ENCODE results near the gene PRKCE. TPM values are rescaled to one million over a fixed set of nuclear protein-coding genes. Genes with fewer than 3 reads are reported as not detected.

PRKCE gene
- total RNA-seq, 2 donors from 2014 or later: 21.7 to 26.9 TPM

- DNase-seq (ENCODE audit: low spot score): no peak
- intact Hi-C loops (cut with DNase I): loop anchor here in 1 of 2 donors (5.0 kb wide), 1 partner anchor 119 kb away; no protein-coding TSS in a partner anchor
Measured at GRCh38 chr2:45653122-45653913, 1.8 kb downstream of the PRKCE start.

GRCh38 chr2:45654250-45654649 lies 2.8 kb downstream of the PRKCE start:
- DNase-seq (ENCODE audit: low spot score): no peak
- intact Hi-C loops (cut with DNase I): loop anchor here in 1 of 2 donors (5.0 kb wide), 1 partner anchor 118 kb away; no protein-coding TSS in a partner anchor

DNA sequence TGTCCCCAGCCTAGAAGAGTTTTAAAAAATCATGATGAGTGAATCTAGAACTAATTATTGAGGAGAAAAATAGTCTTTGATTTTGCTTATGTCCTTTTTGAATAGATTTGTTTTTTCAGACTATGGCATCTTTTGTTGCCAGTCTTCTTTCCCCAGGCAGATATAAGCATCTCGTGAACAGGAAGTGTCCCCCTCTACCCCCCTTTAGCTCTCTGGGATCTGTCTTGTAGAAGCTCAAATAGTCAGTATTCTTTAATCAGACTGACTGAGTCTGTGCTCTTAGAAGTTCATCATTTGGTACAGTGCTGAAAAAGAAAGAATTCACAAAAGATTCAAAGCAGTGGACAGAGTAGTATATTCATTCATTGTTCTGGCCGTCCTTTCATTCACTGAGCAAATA lies 10.4 kb downstream of the PRKCE start:
- intact Hi-C loops (cut with DNase I): no loop called here

GRCh38 chr2:45664635-45665261 lies 13.3 kb downstream of the PRKCE start:
- intact Hi-C loops (cut with DNase I): no loop called here
- DNase-seq (ENCODE audit: low spot score): no peak

More for the DNA sequence above, 10.4 kb downstream of the PRKCE start:
- no peak for DNase-seq (ENCODE audit: low spot score)

- intact Hi-C loops (cut with DNase I): no loop called here
- DNase-seq (ENCODE audit: low spot score): no peak
Measured at GRCh38 chr2:45668509-45668908, 17.0 kb downstream of the PRKCE start.

GRCh38 chr2:45669032-45669486 lies 17.6 kb downstream of the PRKCE start:
- intact Hi-C loops (cut with DNase I): no loop called here
- DNase-seq (ENCODE audit: low spot score): no peak

DNA sequence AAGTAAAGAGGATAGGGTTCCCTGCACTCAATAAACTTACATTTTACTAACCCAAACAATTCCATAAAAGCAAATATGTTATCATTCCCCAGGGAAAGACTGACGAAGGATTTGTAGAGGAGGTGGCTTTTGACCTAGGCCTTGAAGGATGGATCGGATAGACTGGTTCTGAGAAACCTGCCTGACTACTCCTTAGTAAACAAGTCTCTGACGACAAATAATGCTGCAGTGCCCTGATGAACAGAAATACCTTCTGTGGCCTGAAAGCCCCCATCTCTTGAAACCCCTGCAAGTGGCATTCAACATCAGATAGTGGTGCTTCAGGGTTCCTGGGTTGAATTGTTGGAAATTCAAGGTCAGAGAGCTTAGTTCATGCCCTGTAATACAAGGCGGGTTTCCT lies 19.2 kb downstream of the PRKCE start:
- DNase-seq (ENCODE audit: low spot score): no peak
- intact Hi-C loops (cut with DNase I): no loop called here

DNA sequence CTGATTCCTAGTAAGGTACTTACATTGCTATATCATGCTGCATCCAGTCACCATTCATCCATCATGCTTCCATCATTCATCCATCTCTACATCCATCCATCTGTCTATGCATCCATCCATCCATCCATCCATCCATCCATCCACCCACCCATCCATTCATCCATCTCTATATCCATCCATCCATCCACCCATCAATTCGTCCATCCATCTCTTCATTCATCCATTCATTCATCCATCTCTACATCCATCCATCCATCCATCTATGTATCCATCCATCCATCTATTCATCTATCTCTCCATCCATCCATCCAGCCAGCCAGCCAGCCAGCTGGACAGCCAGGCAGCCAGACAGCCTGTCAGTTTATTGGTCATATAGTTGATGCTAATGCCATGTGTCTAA lies 20.7 kb downstream of the PRKCE start:
- no peak for DNase-seq (ENCODE audit: low spot score)
- intact Hi-C loops (cut with DNase I): no loop called here

DNA sequence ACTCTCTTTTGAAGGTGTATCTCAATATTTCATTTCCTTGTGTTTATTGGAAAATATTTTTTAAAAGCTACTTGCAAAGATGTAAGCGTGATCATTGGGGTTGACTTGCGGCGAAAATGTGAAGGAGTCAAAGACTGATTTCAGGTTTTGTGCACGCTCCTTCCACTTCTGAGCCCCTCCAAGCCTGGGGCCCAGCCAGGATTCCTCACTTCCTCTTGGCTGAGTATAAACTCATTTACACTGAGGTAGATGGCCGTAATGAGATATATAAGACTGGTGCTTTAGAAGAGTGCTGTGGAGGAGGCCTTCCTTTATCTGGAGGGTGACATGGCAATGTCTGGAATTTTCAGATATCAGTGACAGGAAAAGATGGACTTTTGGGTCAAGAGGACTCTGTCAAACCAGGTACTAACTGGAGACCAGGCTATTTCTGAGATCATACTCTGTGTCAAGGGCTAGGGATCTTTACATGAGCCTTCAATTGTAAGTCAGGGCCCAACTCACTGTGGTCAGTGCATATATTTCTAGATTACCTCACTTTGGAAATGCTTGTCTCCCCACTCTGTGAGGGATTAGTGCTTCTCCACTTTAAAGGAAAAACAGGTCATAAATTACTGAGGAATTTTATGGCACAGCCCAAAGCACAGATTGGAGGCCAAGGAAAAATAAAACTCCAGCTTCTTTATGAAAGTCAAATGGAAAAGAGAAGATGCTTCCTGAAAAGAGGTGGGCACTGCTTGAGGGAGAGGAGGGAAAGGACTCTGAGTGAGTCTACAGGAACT lies 22.8 kb downstream of the PRKCE start:
- DNase-seq (ENCODE audit: low spot score): no peak
- intact Hi-C loops (cut with DNase I): no loop called here

DNA sequence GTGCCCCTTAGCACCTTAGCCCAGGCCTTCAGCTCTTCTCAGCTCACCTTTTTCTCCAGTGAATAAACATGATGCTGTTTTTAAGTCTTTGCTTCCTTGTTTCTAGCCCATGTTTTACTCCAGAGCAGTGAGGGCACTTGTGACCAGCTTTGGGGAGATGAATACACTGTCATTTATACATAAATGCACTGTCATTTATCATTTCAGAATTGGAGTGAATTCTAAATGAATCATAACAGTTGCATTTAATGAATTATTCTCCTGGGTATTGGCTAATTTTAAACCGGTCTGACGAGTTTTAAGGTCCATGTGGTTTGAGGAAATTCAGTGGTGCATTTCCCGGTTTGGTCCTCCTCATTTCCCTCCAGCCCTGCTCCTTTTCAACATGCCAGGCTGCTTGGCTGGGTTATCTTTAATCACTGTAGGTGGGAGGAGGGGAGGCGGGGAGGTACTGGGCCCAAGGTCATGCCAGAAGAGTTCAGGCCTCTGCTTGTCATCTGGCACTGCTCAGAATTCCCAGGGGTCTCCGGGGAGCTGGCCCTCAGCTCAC lies 23.9 kb downstream of the PRKCE start:
- DNase-seq (ENCODE audit: low spot score): no peak
- intact Hi-C loops (cut with DNase I): no loop called here

DNA sequence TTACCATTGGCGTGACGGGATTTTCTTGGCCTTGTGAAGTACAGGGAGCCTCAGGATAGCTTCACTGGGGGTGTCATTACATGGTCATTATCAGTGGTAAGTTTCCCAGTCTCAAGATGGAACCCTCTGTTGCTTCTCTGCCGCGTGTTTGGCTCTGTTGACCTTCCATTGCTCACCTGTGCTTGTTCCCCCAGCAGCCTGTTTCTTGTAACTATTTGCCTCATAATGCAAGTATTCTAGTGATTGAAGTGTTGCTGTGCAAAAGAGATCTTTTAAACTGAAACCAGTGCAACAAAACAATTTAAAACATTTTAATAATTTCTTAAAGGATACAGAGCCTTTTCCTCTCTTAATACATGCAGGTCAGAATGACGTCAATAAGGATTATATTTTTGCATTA lies 24.6 kb downstream of the PRKCE start:
- DNase-seq (ENCODE audit: low spot score): no peak
- intact Hi-C loops (cut with DNase I): no loop called here

GRCh38 chr2:45678791-45679348 lies 27.4 kb downstream of the PRKCE start:
- no peak for DNase-seq (ENCODE audit: low spot score)
- intact Hi-C loops (cut with DNase I): no loop called here

GRCh38 chr2:45680351-45680967 lies 29.0 kb downstream of the PRKCE start:
- intact Hi-C loops (cut with DNase I): no loop called here
- DNase-seq (ENCODE audit: low spot score): no peak

DNA sequence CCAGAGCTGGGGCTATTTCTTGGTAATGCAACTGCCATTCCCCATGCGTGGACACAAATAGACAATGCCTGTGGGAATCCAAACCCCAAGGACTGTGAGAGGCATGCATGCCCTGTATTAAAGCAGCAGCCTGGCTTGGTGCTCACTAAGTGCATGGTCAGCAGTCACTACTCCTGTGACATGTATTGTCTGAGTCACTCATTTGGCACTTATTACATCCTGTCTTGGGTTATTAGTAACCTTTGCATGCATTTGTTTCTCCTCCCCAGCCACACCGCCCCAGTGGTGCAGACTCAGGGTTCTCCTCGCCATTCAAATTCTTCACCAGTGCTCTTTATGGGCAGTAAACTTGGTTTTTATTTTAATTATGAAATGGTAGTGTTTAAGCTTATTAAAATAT lies 30.2 kb downstream of the PRKCE start:
- intact Hi-C loops (cut with DNase I): no loop called here
- DNase-seq (ENCODE audit: low spot score): no peak

DNA sequence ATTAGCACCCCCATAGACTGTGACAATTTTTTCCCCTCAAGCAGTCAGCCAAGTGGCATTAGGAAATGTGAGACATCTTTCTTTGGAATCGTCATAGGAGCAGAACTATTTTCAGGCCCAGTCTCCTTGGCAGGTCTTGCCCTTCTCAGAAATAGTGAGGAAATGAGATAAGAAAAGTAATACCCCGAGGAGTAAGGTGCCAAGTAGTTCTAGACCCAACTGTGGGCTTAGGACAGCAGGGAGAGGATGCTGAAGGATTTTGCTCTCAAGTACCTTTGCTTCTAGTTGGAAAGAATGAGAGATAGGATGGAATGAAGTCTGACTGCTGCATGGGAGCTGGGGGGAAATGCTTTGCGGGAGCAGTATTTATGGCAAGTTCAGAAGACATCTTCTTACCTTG lies 31.8 kb downstream of the PRKCE start:
- no peak for DNase-seq (ENCODE audit: low spot score)
- intact Hi-C loops (cut with DNase I): no loop called here

DNA sequence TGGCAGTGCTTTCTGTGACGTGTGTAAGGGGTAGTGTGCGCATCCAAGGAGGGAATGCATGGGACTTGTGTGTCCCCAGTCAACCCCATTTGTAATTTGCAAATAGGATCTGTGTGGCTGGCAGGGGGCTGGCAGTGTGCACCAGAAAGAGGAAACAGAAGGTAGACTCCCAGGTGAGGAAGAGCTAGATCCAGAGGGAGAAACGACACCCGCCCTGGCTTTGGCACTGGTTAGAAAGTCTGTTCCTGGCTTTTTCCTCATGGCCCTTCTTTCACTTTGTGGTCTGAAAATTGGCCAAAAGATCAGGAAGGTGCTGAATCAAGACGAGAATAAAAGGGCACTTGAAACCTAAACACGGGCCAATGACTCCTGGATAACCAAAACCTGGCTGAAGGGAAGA lies 33.3 kb downstream of the PRKCE start:
- intact Hi-C loops (cut with DNase I): no loop called here
- DNase-seq (ENCODE audit: low spot score): no peak

DNA sequence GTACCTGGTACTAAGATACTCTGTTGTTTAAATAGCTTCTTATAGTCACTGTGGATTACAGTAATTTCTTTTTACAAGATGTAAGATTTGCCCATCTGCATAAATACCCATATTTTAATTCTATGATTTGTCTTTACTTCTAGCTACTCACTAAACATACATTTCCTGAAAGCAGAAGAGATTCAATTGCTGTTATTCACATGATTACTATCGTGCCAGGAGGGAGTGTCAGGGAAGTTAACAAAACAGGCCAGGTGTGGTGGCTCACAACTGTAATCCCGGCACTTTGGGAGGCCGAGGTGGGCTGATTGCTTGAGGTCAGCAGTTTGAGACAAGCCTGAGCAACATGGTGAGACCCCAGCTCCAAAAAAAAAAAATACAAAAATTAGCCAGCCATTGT lies 33.8 kb downstream of the PRKCE start:
- intact Hi-C loops (cut with DNase I): no loop called here
- no peak for DNase-seq (ENCODE audit: low spot score)

DNA sequence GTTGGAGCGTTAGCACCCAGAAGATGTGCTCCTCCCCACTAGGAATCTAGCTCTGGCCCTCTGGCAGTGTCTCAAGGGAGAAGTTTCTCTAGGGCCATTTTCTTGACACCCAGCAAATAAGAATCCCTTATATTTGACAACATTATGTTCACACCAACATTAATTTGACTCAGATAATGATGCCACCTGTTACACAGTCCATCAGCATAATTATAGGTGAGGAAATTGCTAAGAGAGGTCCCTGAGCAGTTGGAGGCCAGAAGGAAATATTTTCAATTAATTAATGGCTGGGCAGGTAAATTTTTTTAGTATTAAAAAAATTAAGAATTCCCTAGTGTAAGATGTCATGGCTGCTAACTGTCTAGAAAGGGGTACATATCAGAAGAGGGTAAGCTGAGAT lies 36.5 kb downstream of the PRKCE start:
- no peak for DNase-seq (ENCODE audit: low spot score)
- intact Hi-C loops (cut with DNase I): no loop called here

Measured in posterior vena cava (tissue), 2 donors.